ENCODE data around the gene LRRN4. TPM values are rescaled to one million over a fixed set of nuclear protein-coding genes. Genes with fewer than 3 reads are reported as not detected.

Gene LRRN4
- polyA plus RNA-seq, 1 donor from 2014 or later = 0.26 TPM

- Histone ChIP-seq H3K36me3 (ENCODE audit: insufficient read depth, low read length) (no peaks in the 10 kb centered on the region), H3K9me3 (ENCODE audit: low read length) (no peaks in the 10 kb centered on the region), H3K27ac (ENCODE audit: low read length) (no peak overlapping the region), H3F3A (ENCODE audit: insufficient read depth, low read length, poor library complexity, severe bottlenecking) (no peaks in the 10 kb centered on the region), H3K4me3 (ENCODE audit: low read length) (no peak overlapping the region), H3K9me2 (ENCODE audit: insufficient read depth, low read length) (no peaks in the 10 kb centered on the region), H2AFZ (ENCODE audit: low read depth, low read length) (no peak overlapping the region), H3K27me3 (ENCODE audit: insufficient read depth, low read depth, low read length) (no peaks in the 10 kb centered on the region), H3K4me2 (ENCODE audit: low read length) (no peak overlapping the region), H3K79me2 (replicated peaks; ENCODE audit: insufficient read depth, low read length) (no peaks in the 10 kb centered on the region), H4K20me1 (ENCODE audit: insufficient read depth) (no peaks in the 10 kb centered on the region), H3K9ac (ENCODE audit: low read length) (no peak overlapping the region)
- TF ChIP-seq REST (IDR thresholded peaks at IDR 0.05; ENCODE audit: borderline replicate concordance) (no peak), CTCF (IDR thresholded peaks at IDR 0.05; ENCODE audit: poor library complexity, severe bottlenecking) (no peak), EP300 (conservative IDR thresholded peaks at IDR 0.05; ENCODE audit: poor library complexity, severe bottlenecking) (no peak), RAD21 (conservative IDR thresholded peaks at IDR 0.05) (no peak), POLR2AphosphoS5 (IDR thresholded peaks at IDR 0.05) (no peak), SMC3 (conservative IDR thresholded peaks at IDR 0.05; ENCODE audit: poor library complexity) (no peak), EZH2 (IDR thresholded peaks at IDR 0.05; ENCODE audit: borderline replicate concordance, insufficient read depth, low read length, poor library complexity, severe bottlenecking) (no peak), TAF1 (IDR thresholded peaks at IDR 0.05; ENCODE audit: low read depth) (no peak), MXI1 (conservative IDR thresholded peaks at IDR 0.05; ENCODE audit: poor library complexity, severe bottlenecking) (no peak)
These were observed 40.7 kb upstream of the LRRN4 start for GRCh38 chr20:6094565-6094964.

DNA sequence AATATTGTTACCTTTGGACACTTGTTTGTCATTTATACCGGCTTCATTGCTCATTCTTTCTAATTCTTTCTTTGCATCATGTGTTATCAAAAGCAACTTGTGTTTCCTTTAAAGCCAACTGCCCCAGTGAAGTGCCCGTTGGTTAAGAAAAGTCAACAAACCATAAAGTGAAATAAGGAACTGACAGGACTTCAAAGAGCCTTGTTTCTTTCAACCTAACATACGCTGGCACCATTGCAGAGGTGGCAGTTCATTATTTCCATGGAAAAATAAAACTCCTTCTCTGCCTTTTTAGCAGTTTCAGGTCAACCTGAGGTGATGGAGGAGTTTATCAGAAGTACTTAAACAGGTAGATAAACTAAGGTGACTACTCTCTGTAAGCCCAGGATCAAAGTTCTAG, 40.2 kb upstream of the LRRN4 start:
- no peaks in the 10 kb centered on the region for H3K36me3 ChIP-seq (ENCODE audit: insufficient read depth, low read length)
- H3K79me2 ChIP-seq (replicated peaks; ENCODE audit: insufficient read depth, low read length) = no peaks in the 10 kb centered on the region
- no peak overlapping the region for H3K9ac ChIP-seq (ENCODE audit: low read length)
- no peak overlapping the region for H2AFZ ChIP-seq (ENCODE audit: low read depth, low read length)
- H3K9me3 ChIP-seq (ENCODE audit: low read length) = no peaks in the 10 kb centered on the region
- H3K4me2 ChIP-seq (ENCODE audit: low read length) = no peak overlapping the region
- H3K27ac ChIP-seq (ENCODE audit: low read length) = no peak overlapping the region
- H3F3A ChIP-seq (ENCODE audit: insufficient read depth, low read length, poor library complexity, severe bottlenecking) = no peaks in the 10 kb centered on the region
- H3K9me2 ChIP-seq (ENCODE audit: insufficient read depth, low read length) = no peaks in the 10 kb centered on the region
- no peaks in the 10 kb centered on the region for H3K27me3 ChIP-seq (ENCODE audit: insufficient read depth, low read depth, low read length)
- H3K4me3 ChIP-seq (ENCODE audit: low read length) = no peak overlapping the region
- no peak for TF ChIP-seq MXI1 (conservative IDR thresholded peaks at IDR 0.05; ENCODE audit: poor library complexity, severe bottlenecking)
- no peak for TF ChIP-seq REST (IDR thresholded peaks at IDR 0.05; ENCODE audit: borderline replicate concordance)
- no peak for TF ChIP-seq RAD21 (conservative IDR thresholded peaks at IDR 0.05)
- TF ChIP-seq EZH2 (IDR thresholded peaks at IDR 0.05; ENCODE audit: borderline replicate concordance, insufficient read depth, low read length, poor library complexity, severe bottlenecking) = no peak
- TF ChIP-seq CTCF (IDR thresholded peaks at IDR 0.05; ENCODE audit: poor library complexity, severe bottlenecking) = no peak
- no peak for TF ChIP-seq TAF1 (IDR thresholded peaks at IDR 0.05; ENCODE audit: low read depth)
- no peak for TF ChIP-seq POLR2AphosphoS5 (IDR thresholded peaks at IDR 0.05)
- no peak for TF ChIP-seq SMC3 (conservative IDR thresholded peaks at IDR 0.05; ENCODE audit: poor library complexity)
- TF ChIP-seq EP300 (conservative IDR thresholded peaks at IDR 0.05; ENCODE audit: poor library complexity, severe bottlenecking) = no peak
- no peaks in the 10 kb centered on the region for H4K20me1 ChIP-seq (ENCODE audit: insufficient read depth)

All from neural cell (in vitro differentiated cells).